Naive B cell (primary cell): Measurements from ENCODE around the gene PSMD2. TPM values are rescaled to one million over a fixed set of nuclear protein-coding genes. Genes with fewer than 3 reads are reported as not detected.

Experiments
- ATAC-seq, 2 donors: fragments of 150-1000 bp; cut with Tn5 transposase; 2 replicates each; pipeline ENCODE4 v1.10.0; 2021; ENCODE audit warnings: low read depth in 2 of 2, mild to moderate bottlenecking in 2 of 2, moderate library complexity in 2 of 2
- DNase-seq: peaks from one replicate; pipeline ENCODE4 v3.0.0; 2022
- H3K27ac Mint-ChIP-seq, 6 donors: one replicate each; pipeline ENCODE4 v1.8.0; 2020 to 2022; ENCODE audit warnings: mild to moderate bottlenecking in 6 of 6, mixed read lengths in 6 of 6, moderate library complexity in 5 of 6, inconsistent platforms in 2 of 6
- H3K27me3 Mint-ChIP-seq, 3 donors: one replicate each; pipeline ENCODE4 v1.8.0; 2021 to 2022; ENCODE audit warnings: mixed read lengths in 3 of 3, mild to moderate bottlenecking in 1 of 3
- H3K36me3 Mint-ChIP-seq, 2 donors: one replicate each; pipeline ENCODE4 v1.8.0; 2020 to 2022; ENCODE audit warnings: mixed read lengths in 2 of 2, inconsistent platforms in 1 of 2, mild to moderate bottlenecking in 1 of 2
- H3K4me1 Mint-ChIP-seq, 3 donors: one replicate each; pipeline ENCODE4 v1.8.0; 2020 to 2022; ENCODE audit warnings: mixed read lengths in 3 of 3, inconsistent platforms in 1 of 3, mild to moderate bottlenecking in 1 of 3, moderate library complexity in 1 of 3
- H3K4me3 Mint-ChIP-seq, 8 donors: one replicate each; pipeline ENCODE4 v1.8.0; 2020 to 2022; ENCODE audit warnings: mild to moderate bottlenecking in 8 of 8, mixed read lengths in 8 of 8, moderate library complexity in 8 of 8, inconsistent platforms in 2 of 8
- H3K9me3 Mint-ChIP-seq, 7 donors: one replicate each; pipeline ENCODE4 v1.8.0; 2020 to 2022; ENCODE audit warnings: mixed read lengths in 7 of 7, mild to moderate bottlenecking in 5 of 7, inconsistent platforms in 2 of 7, moderate library complexity in 1 of 7
- polyA plus RNA-seq, 6 donors: library from polyadenylated mRNA; unstranded; fragments of 300-500 nt; fragmentation: Illumina TruSeq; gene quantifications; one replicate each; pipeline ENCODE4 v1.2.3, GENCODE V29; 2021; ENCODE audit warnings: low read depth in 6 of 6

Gene PSMD2
- polyA plus RNA-seq, 6 donors from 2014 or later = 144 to 190 (median 160) TPM

GRCh38 chr3:184328516-184328915 is 29.5 kb downstream of the PSMD2 start:
- peak overlapping the region in 2 of 6 donors; percentile 10 to 45 for H3K27ac Mint-ChIP-seq

GRCh38 chr3:184332370-184333090 is 33.5 kb downstream of the PSMD2 start:
- ATAC-seq (no peak), DNase-seq (no peak)
- no peaks in the 10 kb centered on the region for H3K9me3 Mint-ChIP-seq
- H3K4me3 Mint-ChIP-seq = peak overlapping the region in 1 of 8 donors; percentile 73
- peaks cover 1 to 42% of the 10 kb centered on the region in 2 donors for H3K36me3 Mint-ChIP-seq
- H3K27me3 Mint-ChIP-seq = peaks cover 0 to 5% (median 0%) of the 10 kb centered on the region in 3 donors
- H3K4me1 Mint-ChIP-seq = peaks cover 15 to 23% (median 21%) of the 10 kb centered on the region in 3 donors
- H3K27ac Mint-ChIP-seq = peak overlapping the region; percentile 13 to 93 (median 76)

More at GRCh38 chr3:184328516-184328915, 29.5 kb downstream of the PSMD2 start:
- no peaks in the 10 kb centered on the region for H3K9me3 Mint-ChIP-seq
- peaks cover 19 to 74% of the 10 kb centered on the region in 2 donors for H3K36me3 Mint-ChIP-seq
- ATAC-seq = no peak
- H3K27me3 Mint-ChIP-seq = no peaks in the 10 kb centered on the region
- no peak for DNase-seq
- peaks cover 0 to 9% (median 0%) of the 10 kb centered on the region in 3 donors for H3K4me1 Mint-ChIP-seq
- no peak overlapping the region for H3K4me3 Mint-ChIP-seq

GRCh38 chr3:184333190-184333589 is 34.1 kb downstream of the PSMD2 start:
- ATAC-seq = no peak
- H3K27me3 Mint-ChIP-seq = peaks cover 0 to 12% (median 0%) of the 10 kb centered on the region in 3 donors
- peaks cover 0 to 38% of the 10 kb centered on the region in 2 donors for H3K36me3 Mint-ChIP-seq
- H3K27ac Mint-ChIP-seq = peak overlapping the region in 5 of 6 donors; percentile 13 to 93 (median 86)
- H3K4me1 Mint-ChIP-seq = peaks cover 22 to 28% (median 27%) of the 10 kb centered on the region in 3 donors
- H3K4me3 Mint-ChIP-seq = peak overlapping the region in 3 of 8 donors; percentile 6 to 73 (median 36)
- DNase-seq = no peak
- no peaks in the 10 kb centered on the region for H3K9me3 Mint-ChIP-seq

GRCh38 chr3:184333700-184334099 is 34.7 kb downstream of the PSMD2 start:
- no peaks in the 10 kb centered on the region for H3K9me3 Mint-ChIP-seq
- no peak for ATAC-seq
- DNase-seq = no peak
- H3K4me1 Mint-ChIP-seq = peaks cover 24 to 28% (median 27%) of the 10 kb centered on the region in 3 donors
- H3K27me3 Mint-ChIP-seq = peaks cover 0 to 13% (median 0%) of the 10 kb centered on the region in 3 donors
- H3K4me3 Mint-ChIP-seq = peak overlapping the region in 3 of 8 donors; percentile 7 to 73 (median 23)
- peaks cover 0 to 33% of the 10 kb centered on the region in 2 donors for H3K36me3 Mint-ChIP-seq
- peak overlapping the region in 4 of 6 donors; percentile 25 to 93 (median 86) for H3K27ac Mint-ChIP-seq

GRCh38 chr3:184334470-184335158 is 35.6 kb downstream of the PSMD2 start:
- ATAC-seq = no peak
- H3K27ac Mint-ChIP-seq = peak overlapping the region; percentile 70 to 98 (median 92)
- DNase-seq = no peak
- peaks cover 0 to 24% of the 10 kb centered on the region in 2 donors for H3K36me3 Mint-ChIP-seq
- peak overlapping the region in 7 of 8 donors; percentile 22 to 95 (median 67) for H3K4me3 Mint-ChIP-seq
- no peaks in the 10 kb centered on the region for H3K9me3 Mint-ChIP-seq
- H3K27me3 Mint-ChIP-seq = peaks cover 0 to 18% (median 0%) of the 10 kb centered on the region in 3 donors
- H3K4me1 Mint-ChIP-seq = peaks cover 28 to 31% (median 29%) of the 10 kb centered on the region in 3 donors

- Mint-ChIP-seq H3K4me1 (peaks cover 28 to 31% (median 29%) of the 10 kb centered on the region in 3 donors), H3K27ac (peak overlapping the region; percentile 92 to 98 (median 96)), H3K27me3 (peaks cover 0 to 18% (median 0%) of the 10 kb centered on the region in 3 donors), H3K9me3 (no peaks in the 10 kb centered on the region), H3K36me3 (peaks cover 0 to 20% of the 10 kb centered on the region in 2 donors), H3K4me3 (peak overlapping the region; percentile 83 to 95 (median 94))
- no peak for ATAC-seq
- no peak for DNase-seq
Observed at GRCh38 chr3:184335291-184335660, 36.2 kb downstream of the PSMD2 start.

GRCh38 chr3:184335661-184336546 is 36.9 kb downstream of the PSMD2 start:
- H3K36me3 Mint-ChIP-seq = peaks cover 0 to 18% of the 10 kb centered on the region in 2 donors
- peaks cover 0 to 18% (median 0%) of the 10 kb centered on the region in 3 donors for H3K27me3 Mint-ChIP-seq
- peaks cover 29 to 31% (median 31%) of the 10 kb centered on the region in 3 donors for H3K4me1 Mint-ChIP-seq
- no peaks in the 10 kb centered on the region for H3K9me3 Mint-ChIP-seq
- DNase-seq = peak; percentile 85
- peak overlapping the region; percentile 88 to 95 (median 94) for H3K4me3 Mint-ChIP-seq
- peak; percentile 84 to 85 for ATAC-seq
- H3K27ac Mint-ChIP-seq = peak overlapping the region; percentile 93 to 98 (median 98)

- peaks cover 0 to 12% of the 10 kb centered on the region in 2 donors for H3K36me3 Mint-ChIP-seq
- H3K4me1 Mint-ChIP-seq = peaks cover 29 to 32% (median 31%) of the 10 kb centered on the region in 3 donors
- DNase-seq (no peak), ATAC-seq (peak; percentile 11 to 15)
- H3K9me3 Mint-ChIP-seq = no peaks in the 10 kb centered on the region
- peaks cover 0 to 18% (median 0%) of the 10 kb centered on the region in 3 donors for H3K27me3 Mint-ChIP-seq
- H3K4me3 Mint-ChIP-seq = peak overlapping the region; percentile 88 to 95 (median 94)
- H3K27ac Mint-ChIP-seq = peak overlapping the region; percentile 76 to 98 (median 96)
Observed at GRCh38 chr3:184336547-184337398, 37.7 kb downstream of the PSMD2 start.

GRCh38 chr3:184337399-184337714 is 38.3 kb downstream of the PSMD2 start, which contains the start of gene FAM131A:
FAM131A (plus strand) TSS chr3:184337600; CDS start chr3:184337631, 31 bp downstream.
- Mint-ChIP-seq H3K27ac (peak within 1 kb of the TSS; percentile 76 to 98 (median 96)), H3K4me3 (peak within 1 kb of the TSS; percentile 88 to 95 (median 94)), H3K9me3 (no peaks in the 10 kb centered on the region), H3K27me3 (peaks cover 0 to 18% (median 0%) of the 10 kb centered on the region in 3 donors), H3K4me1 (peaks cover 29 to 32% (median 31%) of the 10 kb centered on the region in 3 donors), H3K36me3 (peaks cover under 1 to 12% of the 10 kb centered on the region in 2 donors)
- DNase-seq (no peak), ATAC-seq (no peak)

- Mint-ChIP-seq H3K36me3 (peaks cover 6 to 7% of the 10 kb centered on the region in 2 donors), H3K27me3 (peaks cover 0 to 18% (median 0%) of the 10 kb centered on the region in 3 donors), H3K4me3 (peak overlapping the region in 6 of 8 donors; percentile 16 to 95 (median 32)), H3K4me1 (peaks cover 28 to 32% (median 29%) of the 10 kb centered on the region in 3 donors), H3K27ac (peak overlapping the region in 3 of 6 donors; percentile 9 to 93 (median 44)), H3K9me3 (no peaks in the 10 kb centered on the region)
- no peak for DNase-seq
- no peak for ATAC-seq
Observed at GRCh38 chr3:184337981-184338380, 38.9 kb downstream of the PSMD2 start.

- H3K4me1 Mint-ChIP-seq = peaks cover 22 to 32% (median 29%) of the 10 kb centered on the region in 3 donors
- H3K9me3 Mint-ChIP-seq = no peaks in the 10 kb centered on the region
- H3K36me3 Mint-ChIP-seq = peaks cover 1 to 6% of the 10 kb centered on the region in 2 donors
- H3K27me3 Mint-ChIP-seq = peaks cover 0 to 18% (median 0%) of the 10 kb centered on the region in 3 donors
- peak overlapping the region in 3 of 8 donors; percentile 20 to 48 (median 35) for H3K4me3 Mint-ChIP-seq
- DNase-seq (no peak), ATAC-seq (peak in 1 of 2 donors; percentile 10)
- H3K27ac Mint-ChIP-seq = no peak overlapping the region
Observed at GRCh38 chr3:184338511-184338945, 39.5 kb downstream of the PSMD2 start.
